DMS 273 (cell line): ENCODE results near the gene SCAF1.
A peak's percentile ranks its signal among the peaks of the same experiment; 100 is the strongest.

ENCODE experiments used
- DNase-seq: peaks from one replicate; lab custom pipeline; 2025; ENCODE audit not compliant: unreplicated experiment; lab: John Stamatoyannopoulos, UW

SCAF1 gene

GRCh38 chr19:49641688-49642491 is at the start of gene SCAF1:
Gene SCAF1 (plus strand): TSS chr19:49642209. CDS start chr19:49645027, 2,818 bp downstream.
- DNase-seq = peak; percentile 100

GRCh38 chr19:49592486-49593232 is 49.4 kb upstream of the SCAF1 start:
- DNase-seq = no peak

GRCh38 chr19:49593233-49594113 is 48.5 kb upstream of the SCAF1 start:
- DNase-seq = peak; percentile 61

GRCh38 chr19:49594157-49594992 is 47.6 kb upstream of the SCAF1 start:
- DNase-seq = no peak

- DNase-seq = no peak
These were observed 46.8 kb upstream of the SCAF1 start for GRCh38 chr19:49594993-49595818.

GRCh38 chr19:49595819-49596404 is 46.1 kb upstream of the SCAF1 start:
- no peak for DNase-seq

- DNase-seq = no peak
These were observed 45.6 kb upstream of the SCAF1 start for GRCh38 chr19:49596407-49596806.

GRCh38 chr19:49596954-49597702 is 44.9 kb upstream of the SCAF1 start:
- DNase-seq = no peak

- DNase-seq = no peak
These were observed 44.4 kb upstream of the SCAF1 start for GRCh38 chr19:49597703-49597974.

GRCh38 chr19:49599378-49600295 is 42.4 kb upstream of the SCAF1 start:
- no peak for DNase-seq

- no peak for DNase-seq
These were observed 40.4 kb upstream of the SCAF1 start for GRCh38 chr19:49601482-49602038.

- no peak for DNase-seq
These were observed 39.2 kb upstream of the SCAF1 start for GRCh38 chr19:49602806-49603205.

- DNase-seq = peak; percentile 28
These were observed 36.4 kb upstream of the SCAF1 start for GRCh38 chr19:49605605-49606004.

- no peak for DNase-seq
These were observed 32.4 kb upstream of the SCAF1 start for GRCh38 chr19:49609499-49610092.

GRCh38 chr19:49613374-49613773 is 28.6 kb upstream of the SCAF1 start:
- no peak for DNase-seq

GRCh38 chr19:49614096-49614833 is 27.7 kb upstream of the SCAF1 start:
- no peak for DNase-seq
